Measurements from ENCODE around the gene STOX2. TPM values are rescaled to one million over a fixed set of nuclear protein-coding genes. Genes with fewer than 3 reads are reported as not detected.
A peak's percentile ranks its signal among the peaks of the same experiment; 100 is the strongest.

The STOX2 gene
- total and polyA plus RNA-seq, 11 donors, result 2.8 to 19.6 (median 13.1) TPM

DNA sequence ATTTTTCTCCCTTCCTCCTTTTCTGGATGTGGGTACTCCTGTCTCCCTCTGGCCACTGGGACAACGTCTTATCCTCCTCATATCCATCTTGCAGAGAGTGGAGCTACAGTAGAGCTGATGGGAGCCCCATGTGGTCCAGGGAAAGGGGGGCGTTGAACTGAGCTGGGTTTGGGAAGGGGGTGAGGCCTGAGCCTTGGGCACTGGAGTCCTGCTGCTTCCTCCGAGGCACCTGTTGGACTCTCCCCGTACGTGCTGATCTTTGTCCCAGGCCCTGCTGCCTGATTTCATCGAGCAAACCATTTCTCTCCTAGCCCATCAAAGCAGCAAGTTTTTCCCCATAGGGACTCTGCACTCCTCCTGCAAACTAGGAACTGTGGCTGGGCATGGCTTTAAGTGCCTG is 94.3 kb downstream of the STOX2 start:
- Histone ChIP-seq H3K4me1 (peaks cover 0 to 25% (median 5%) of the 10 kb centered on the region in 12 donors), H3K9me3 (no peaks in the 10 kb centered on the region), H3K4me3 (no peak overlapping the region), H3K27me3 (no peaks in the 10 kb centered on the region), H3K27ac (no peak overlapping the region), H3K36me3 (peaks cover 0 to 24% (median 7%) of the 10 kb centered on the region in 9 donors)
- 91 to 95% (median 93%) methylated on average over 6 of the region's 6 CpGs for WGBS, 4 donors
- no peak for ATAC-seq
- DNase-seq, result no peak
- intact Hi-C loops (cut with DNase I), result loop anchor here in 1 of 10 donors (10.0 kb wide), 1 partner anchor 155 kb away; no protein-coding TSS in a partner anchor
- TF ChIP-seq, protein P1, sequence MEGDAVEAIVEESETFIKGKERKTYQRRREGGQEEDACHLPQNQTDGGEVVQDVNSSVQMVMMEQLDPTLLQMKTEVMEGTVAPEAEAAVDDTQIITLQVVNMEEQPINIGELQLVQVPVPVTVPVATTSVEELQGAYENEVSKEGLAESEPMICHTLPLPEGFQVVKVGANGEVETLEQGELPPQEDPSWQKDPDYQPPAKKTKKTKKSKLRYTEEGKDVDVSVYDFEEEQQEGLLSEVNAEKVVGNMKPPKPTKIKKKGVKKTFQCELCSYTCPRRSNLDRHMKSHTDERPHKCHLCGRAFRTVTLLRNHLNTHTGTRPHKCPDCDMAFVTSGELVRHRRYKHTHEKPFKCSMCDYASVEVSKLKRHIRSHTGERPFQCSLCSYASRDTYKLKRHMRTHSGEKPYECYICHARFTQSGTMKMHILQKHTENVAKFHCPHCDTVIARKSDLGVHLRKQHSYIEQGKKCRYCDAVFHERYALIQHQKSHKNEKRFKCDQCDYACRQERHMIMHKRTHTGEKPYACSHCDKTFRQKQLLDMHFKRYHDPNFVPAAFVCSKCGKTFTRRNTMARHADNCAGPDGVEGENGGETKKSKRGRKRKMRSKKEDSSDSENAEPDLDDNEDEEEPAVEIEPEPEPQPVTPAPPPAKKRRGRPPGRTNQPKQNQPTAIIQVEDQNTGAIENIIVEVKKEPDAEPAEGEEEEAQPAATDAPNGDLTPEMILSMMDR (IDR thresholded peaks at IDR 0.05), result no peak
- no peak for TF ChIP-seq POLR2A (IDR thresholded peaks at IDR 0.05)

GRCh38 chr4:184000457-184001396 is 95.6 kb downstream of the STOX2 start:
- no peak for DNase-seq
- no peak overlapping the region for H3K4me3 ChIP-seq
- H3K36me3 ChIP-seq, result peaks cover 0 to 31% (median 7%) of the 10 kb centered on the region in 9 donors
- ATAC-seq, result peak in 1 of 4 donors; percentile 52
- intact Hi-C loops (cut with DNase I), result no loop called here
- 84 to 90% (median 88%) methylated on average over 26 of the region's 26 CpGs for WGBS, 4 donors
- no peaks in the 10 kb centered on the region for H3K9me3 ChIP-seq
- no peaks in the 10 kb centered on the region for H3K27me3 ChIP-seq
- no peak overlapping the region for H3K27ac ChIP-seq
- TF ChIP-seq POLR2A (IDR thresholded peaks at IDR 0.05), result no peak
- TF ChIP-seq, protein P1 (IDR thresholded peaks at IDR 0.05), result no peak
- peaks cover 0 to 16% (median 4%) of the 10 kb centered on the region in 12 donors for H3K4me1 ChIP-seq

- Histone ChIP-seq H3K4me1 (no peaks in the 10 kb centered on the region), H3K9me3 (no peaks in the 10 kb centered on the region), H3K27me3 (no peaks in the 10 kb centered on the region), H3K4me3 (no peak overlapping the region), H3K36me3 (peaks cover 0 to 37% (median 7%) of the 10 kb centered on the region in 9 donors), H3K27ac (no peak overlapping the region)
- DNase-seq, result no peak
- TF ChIP-seq POLR2A (IDR thresholded peaks at IDR 0.05), result no peak
- TF ChIP-seq, protein P1 (IDR thresholded peaks at IDR 0.05), result no peak
- intact Hi-C loops (cut with DNase I), result no loop called here
- ATAC-seq, result no peak
- 97 to 99% (median 98%) methylated on average over 4 of the region's 4 CpGs for WGBS, 4 donors
Observed at GRCh38 chr4:184003433-184003832, 98.3 kb downstream of the STOX2 start.

- DNase-seq, result no peak
- Histone ChIP-seq H3K27ac (no peak overlapping the region), H3K27me3 (no peaks in the 10 kb centered on the region), H3K9me3 (no peaks in the 10 kb centered on the region), H3K4me1 (peaks cover 0 to 15% (median 8%) of the 10 kb centered on the region in 12 donors), H3K4me3 (no peak overlapping the region), H3K36me3 (peaks cover 0 to 52% (median 21%) of the 10 kb centered on the region in 9 donors)
- intact Hi-C loops (cut with DNase I), result no loop called here
- WGBS, 4 donors, result 69 to 86% (median 78%) methylated on average over 3 of the region's 3 CpGs
- TF ChIP-seq, protein P1 (IDR thresholded peaks at IDR 0.05), result no peak
- no peak for TF ChIP-seq POLR2A (IDR thresholded peaks at IDR 0.05)
- no peak for ATAC-seq
Observed at GRCh38 chr4:184007891-184008290, 102.8 kb downstream of the STOX2 start.
